Stimulated activated CD4-positive, alpha-beta T cell treated with anti-CD3 and anti-CD28 coated beads, TNF-alpha, amount 100 ng/mL, for 1 hour (primary cell): ENCODE data around the gene PAH.

Source experiments
- DNase-seq, 3 donors: peaks; one replicate each; pipeline ENCODE4 v3.0.0-alpha.2; 2020; ENCODE audit warnings: low read depth in 3 of 3, low spot score in 1 of 3

Gene PAH

DNA sequence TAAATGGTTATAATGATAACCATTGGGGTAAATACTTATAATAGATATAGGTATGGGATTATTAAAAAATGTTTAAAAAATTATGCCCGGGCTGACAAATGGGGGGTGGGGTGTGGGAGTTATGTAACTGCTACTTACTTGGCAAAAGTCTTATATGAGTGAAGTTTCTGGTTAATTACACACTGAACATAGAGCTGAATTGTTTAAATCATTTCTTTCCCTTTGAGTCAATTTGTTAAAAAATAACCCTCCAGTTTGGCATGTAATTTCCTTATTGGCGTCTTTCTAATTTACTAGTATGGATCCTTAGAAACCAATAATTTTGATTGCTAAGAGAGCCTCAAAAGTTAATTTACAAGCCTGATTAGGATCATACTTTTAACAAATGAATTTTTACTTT is 16.7 kb downstream of the PAH start:
- DNase-seq = no peak

DNA sequence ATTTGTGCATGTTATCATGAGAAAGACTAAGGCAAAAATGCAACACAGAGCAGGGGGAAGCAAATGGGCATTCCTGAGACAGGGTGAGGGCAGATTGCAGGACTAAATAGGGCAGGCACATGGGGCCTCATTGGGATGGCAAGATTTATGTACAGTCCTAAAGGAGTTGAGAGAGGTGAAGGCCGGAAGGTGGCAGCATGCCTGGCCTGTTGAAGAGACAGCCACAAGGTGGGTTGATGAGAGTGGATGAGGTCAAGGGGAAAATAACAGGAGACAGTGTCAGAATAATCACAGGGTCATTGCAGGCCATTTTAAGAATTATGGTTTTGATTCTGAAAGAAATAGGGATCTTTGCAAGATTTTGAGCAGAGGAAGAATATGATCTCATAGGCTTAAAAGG is 21.0 kb downstream of the PAH start:
- no peak for DNase-seq

DNA sequence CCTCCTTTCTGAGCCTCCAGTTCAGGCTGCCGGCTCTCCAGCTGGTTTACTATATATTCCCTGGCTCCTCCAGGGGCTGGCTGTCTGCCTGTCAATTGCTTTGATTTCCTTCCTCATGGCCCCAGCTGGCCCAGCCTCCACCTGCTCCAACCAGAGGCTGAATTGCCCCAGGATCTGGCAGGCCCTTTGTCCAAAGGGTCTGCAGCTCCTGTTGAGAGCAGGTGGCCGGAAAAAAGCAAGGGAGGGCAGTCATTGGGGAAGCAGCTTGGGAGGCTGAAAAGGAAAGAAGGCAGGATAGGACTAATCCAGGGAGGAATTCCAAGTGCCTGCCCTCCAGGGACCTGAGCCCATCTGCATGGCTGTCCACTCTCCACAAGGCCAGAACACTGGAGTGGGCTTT is 25.3 kb downstream of the PAH start:
- no peak for DNase-seq

DNA sequence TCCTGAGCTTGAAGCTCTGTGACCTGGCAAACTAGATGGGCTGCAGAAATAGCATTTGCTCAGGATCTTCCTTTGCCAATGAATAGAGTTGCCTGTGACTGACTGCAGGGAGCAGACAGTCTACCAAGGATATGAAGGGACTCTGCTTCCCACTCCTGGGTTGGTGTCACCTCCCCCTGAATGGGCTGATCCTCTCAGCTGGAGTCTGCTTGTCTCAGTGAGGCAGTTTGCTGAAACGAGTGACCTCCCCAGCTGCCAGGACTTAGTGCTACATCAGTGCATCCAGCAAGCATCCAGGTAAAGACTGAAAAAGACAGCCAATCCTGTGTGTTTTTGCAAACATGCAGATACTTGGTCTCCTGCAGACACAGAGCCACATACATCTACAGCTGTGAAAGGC is 28.5 kb downstream of the PAH start:
- no peak for DNase-seq

DNA sequence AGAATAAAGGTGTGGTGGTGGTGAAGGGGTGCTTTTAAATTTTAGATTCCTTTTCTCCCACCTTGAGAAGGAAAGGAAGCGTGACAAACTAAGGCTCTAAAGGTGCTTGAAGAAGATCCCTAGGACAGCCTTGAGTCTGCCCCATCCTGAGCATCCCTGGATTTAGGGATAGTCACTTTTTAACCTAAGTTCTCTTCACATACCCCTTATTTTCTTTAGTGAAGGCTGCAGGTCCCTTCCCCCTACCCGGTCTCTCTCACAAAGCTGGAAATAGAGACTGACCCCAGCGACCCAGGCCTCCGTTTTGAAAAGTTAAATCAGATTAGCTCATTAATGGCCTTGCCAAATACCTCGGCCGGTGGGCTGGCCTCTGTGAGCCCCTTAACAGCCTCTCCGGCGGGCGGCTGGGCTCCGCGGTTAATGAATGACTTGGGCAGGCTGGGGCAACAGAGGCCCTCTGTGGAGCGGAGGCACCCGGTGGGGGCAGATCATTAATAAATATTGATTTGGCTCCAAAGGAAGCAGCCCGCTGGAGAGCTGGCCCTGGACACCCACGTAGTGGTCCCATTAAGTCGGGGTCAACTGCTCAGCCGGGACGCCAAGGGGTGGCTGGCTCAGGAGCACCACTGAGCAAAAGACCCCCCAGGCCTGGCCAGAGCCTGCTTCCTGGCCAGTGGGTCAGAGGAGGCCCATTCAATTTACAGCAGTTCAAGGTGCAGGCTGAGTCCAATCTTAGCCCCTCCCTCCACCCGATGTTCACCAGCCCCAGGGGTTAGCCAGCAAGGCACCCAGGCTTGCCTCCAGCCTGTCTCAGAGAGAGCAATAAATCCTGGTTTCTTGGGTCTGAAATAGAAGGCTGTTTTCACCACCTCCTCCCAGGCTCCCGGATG is 31.8 kb downstream of the PAH start:
- DNase-seq = no peak

DNA sequence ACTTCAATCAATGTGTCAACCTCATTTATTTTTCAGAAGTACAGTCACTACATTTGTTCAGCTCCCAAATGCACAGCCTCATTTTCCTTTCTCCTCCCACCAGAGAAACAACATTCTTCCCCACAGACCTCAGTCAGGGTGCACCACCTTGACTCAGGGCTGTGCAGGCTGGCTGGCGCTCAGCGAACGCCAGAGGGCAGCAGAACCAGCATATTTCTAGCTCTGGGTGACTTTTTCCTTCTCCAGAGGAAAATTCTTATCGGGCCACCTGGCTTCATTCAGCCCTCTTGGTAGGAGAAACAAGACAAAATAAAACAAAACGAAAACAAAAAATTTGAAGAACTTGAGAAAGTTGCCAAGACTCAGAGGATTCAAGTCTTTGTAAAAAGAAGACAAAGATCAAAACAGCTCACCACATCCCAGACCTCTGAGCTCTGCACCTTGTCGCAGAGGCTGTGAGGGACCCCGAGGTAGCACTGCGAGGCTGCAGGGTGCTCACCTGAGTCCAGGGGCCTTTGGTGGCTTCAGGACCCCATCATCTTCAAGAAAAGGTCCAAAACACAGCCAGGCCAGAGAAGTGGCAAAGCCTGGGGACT is 33.7 kb downstream of the PAH start:
- peak in 1 of 3 donors; percentile 24 for DNase-seq

DNA sequence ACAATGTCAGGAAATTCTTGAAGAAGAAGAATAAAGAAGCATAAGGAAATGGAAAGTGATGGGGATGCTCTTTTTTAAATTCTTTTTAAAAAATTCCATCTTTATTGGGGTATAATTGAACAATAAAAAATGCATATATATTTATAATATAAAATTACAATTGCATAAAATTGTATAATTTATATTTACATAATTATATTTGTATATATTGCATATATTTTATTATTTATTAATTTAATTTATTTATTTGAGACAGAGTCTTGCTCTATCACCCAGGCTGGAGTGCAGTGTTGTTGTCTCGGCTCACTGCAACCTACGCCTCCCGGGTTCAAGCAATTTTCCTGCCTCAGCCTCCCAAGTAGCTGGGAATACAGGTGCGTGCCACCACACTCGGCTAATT is 36.3 kb downstream of the PAH start:
- DNase-seq = no peak

DNA sequence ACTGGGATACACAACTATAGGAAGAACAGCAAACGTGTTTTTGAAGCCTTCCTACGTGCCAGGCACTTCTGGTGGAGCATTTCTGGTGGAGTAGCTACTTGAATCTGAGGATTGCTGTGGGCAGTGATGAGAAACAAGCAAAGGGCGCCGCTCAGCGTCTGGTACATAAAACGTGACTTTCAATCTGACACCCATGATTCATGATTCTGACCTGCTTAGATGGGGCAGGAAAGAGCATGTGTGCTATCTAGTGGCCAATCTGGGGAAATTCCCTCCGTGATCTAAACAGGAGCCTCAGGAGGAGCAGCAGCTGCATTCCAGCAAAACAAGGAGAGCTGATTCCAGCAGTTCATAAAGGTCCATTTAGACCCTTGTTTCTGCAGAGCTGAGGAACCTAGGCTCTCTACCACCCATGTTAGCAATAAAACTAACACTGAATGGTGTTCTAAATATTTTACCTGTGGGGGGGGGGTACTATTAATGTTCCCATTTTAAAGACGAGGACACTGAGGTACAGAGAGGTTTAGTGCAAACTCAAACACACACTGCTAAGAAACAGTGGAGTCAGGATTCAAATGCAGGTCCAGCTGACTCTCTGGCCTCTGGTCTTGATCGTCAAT is 37.8 kb downstream of the PAH start:
- DNase-seq = no peak

DNA sequence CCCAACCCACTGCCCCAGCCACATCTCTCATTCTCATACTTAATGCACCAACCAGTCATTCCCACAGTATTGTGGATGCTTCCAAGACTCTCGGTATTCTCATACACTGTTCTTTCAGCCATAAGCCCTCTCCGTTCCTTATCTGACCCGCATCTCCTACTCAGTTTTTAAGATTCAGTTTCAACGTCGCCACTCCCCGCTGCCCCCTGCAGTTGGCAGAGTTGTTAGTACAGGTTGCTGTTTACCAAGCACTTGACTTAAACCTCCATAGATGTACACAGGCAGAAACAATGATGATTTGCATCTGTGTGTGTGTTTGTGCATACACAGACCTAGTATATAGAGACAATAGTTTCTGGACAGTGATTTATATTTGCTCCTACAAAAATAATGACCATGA is 40.2 kb downstream of the PAH start:
- DNase-seq = no peak

DNA sequence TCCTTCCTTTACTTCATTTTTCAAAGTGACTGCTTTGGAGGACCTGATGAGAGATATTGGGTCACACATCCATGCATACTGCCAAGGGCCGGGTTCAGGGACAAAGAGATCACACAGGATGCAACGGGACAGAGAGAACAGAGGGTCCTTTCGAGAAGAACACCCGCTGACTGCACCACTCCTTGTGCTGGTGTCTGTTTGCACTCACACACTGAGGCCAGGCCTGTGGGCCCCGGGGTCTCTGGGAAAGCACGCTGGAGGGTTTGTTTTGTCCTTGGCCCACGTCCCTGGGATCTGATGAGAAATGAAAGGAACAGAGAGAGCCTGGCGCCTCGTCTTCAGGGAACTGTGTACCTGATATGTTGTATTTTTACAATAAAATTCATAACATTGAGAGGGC is 42.2 kb downstream of the PAH start:
- no peak for DNase-seq

DNA sequence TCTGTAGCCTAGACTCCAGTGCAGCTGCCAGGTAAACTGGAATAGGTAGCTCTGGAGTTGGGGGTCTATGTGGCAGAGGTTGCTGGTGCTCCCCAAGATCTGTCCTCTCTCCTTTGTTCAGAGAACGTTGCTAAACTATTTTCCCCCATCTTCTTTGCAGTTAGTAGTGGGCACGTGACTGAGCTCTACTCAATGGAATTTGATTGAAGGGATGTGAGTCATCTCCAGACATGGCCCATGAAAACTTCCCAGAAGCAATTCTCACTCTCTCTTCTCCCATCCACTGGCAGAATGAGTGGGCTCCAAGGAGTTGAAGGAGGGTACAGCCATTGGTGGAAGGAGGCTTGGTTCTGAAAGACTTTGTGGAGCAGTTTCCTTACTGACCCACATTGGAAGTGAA is 44.0 kb downstream of the PAH start:
- no peak for DNase-seq

DNA sequence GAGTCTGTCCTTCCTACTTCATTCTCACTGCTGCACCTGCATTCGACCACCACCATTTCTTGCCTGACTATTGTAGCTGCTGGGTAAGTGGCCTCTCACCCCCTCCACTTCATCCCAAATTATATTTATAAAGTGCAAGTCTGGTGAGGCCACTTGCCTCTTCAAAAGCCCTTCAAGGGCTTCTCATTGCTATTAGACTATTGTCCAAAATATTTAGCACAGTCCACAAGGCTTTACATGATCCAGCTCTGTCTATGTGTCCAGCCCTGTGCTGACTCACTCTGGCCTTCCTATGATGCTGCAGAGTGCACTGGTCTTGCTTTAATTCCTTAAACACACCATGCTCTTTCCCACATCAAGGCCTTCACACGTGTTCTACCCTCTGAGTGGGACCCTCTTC is 46.0 kb downstream of the PAH start:
- DNase-seq = no peak

DNA sequence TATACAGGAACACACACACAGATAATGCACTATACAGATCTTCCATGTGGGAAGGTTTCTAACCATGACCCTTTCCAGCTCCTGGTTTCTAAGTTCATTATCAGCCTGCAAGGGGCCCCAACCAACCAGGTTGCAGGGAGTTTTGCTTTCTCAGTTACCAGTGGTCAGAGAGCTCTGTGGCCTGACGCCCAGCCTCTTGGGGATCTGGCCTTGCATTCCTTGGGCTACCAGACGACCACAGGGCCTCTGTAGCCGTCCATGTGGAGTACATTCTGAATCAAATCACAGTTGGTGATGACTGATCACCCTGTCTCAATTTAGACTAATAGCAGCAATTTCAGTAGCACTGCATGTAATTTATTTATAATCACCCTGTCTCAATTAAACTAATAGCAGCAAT is 47.5 kb downstream of the PAH start:
- DNase-seq = no peak

DNA sequence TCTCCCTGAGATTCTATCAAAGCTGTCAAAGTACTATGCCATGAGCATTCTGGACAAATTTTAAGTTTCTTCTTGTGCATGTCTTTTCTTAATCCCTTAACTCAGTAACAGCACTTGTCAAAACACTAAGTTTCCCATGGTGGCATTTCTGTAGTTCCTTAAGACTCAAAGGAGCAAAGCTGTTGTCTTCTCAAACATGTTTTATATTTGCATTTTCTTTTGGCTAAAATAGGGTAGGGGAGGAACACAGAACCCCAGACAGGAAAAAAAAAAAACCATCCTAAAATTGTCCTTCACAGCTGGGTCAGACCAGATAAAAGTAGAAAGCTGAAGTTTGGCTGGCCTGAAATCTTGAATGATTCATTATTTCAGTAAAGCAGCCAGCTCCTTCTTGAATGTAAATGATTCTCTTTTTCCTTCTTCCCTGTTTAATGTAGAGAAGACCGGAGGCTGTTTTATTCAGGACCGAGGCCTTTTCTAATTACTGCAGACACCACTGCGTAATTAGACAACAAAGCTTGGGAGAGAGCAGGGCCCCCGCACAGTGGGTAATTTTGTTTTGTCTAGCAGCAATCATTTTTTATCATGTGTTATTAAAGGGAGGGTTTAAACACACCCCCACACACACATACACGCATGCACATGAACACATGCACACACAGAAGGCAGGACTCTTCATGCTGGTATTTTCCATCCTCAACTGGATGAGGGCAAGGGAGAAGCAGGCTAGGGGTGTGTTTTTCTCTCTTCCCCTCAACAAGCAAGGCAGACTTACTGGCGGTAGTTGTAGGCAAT is 51.0 kb downstream of the PAH start:
- DNase-seq = no peak

DNA sequence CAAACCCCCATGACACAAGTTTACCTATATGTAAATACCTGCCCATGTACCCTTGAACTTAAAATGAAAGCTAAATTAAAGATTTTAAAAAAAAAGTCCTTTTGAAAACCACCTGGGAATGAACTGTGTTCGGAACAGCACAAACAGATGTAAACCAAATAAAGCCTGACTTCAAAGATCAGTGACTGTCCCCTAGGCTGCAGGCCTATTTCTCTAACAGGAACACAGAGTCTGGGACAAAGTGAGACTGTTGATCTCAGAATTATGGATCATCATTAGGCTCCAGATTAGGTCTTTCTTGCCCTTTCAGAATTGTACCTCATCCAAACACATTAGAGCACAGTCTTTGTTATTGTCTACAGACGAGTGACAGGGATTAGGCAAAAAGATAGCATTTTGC is 54.6 kb downstream of the PAH start:
- no peak for DNase-seq

DNA sequence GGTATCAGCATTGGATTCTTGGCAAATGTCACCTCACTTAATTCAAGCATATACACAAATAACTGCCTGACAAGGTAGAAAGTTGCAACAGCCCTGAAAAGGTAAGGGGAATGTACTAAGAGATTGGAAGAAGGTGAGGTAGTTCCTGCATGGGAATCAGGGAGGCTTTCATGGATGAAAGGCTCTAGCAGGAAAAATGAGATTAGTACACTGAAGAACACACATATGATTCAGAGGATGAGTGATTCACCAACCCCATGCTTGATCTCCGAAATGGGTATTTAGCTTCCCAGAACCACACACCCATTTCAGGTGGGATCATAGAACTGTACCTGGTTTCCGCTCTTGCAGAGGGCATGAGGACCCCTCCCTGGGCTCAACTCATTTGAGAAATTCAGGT is 65.8 kb downstream of the PAH start:
- DNase-seq = no peak

DNA sequence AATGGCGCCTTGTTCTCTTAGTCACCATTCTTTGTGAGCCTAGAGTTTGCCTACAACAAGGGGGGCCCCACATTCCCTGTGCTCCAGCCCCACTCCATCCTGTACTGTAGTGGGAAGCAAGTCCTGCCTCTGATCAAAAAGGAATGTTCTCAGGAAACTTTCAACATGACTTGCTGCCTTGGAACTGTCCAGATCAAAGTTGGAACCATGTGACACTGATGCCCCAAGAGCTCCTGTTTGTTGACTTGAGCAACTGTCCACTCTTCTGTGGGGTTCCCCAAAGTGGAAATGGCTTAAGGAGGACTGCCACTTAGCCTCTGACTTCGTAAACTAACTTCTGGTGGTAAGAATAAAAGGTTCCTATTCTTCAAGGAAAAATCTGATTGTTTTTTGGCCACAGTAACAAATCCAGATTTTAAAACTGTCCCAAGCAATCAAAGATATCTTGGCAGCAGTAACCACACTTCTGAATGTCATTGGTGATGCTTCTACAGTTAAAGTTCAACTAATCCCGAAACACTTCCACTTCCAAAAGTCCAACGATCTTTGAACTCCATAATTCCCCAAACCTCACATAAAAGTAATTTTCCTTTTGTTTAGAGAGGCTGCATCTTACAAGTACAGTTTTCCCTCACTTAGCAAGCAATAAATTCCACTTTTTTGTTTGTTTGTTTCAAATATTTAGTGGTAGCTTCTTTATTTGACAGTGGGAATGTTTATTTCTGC is 67.2 kb downstream of the PAH start:
- DNase-seq = no peak

DNA sequence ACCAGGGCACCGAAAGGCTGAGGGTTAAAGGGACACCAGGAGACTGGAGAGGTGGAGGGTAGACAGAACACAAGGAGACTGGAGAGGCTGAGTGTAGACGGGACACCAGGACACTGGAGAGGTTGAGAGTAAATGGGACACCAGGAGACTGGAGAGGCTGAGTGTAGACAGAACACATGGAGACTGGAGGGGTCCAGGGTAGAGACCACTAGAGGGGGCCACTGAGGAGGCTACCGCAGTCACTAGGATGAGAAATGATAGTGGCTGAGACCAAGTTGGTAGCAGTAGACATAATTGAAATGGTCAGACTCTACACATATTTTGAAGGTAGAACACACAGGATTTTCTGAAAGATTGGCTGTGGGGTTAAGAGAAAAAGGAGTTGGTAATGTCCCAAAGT is 68.2 kb downstream of the PAH start:
- DNase-seq = no peak

DNA sequence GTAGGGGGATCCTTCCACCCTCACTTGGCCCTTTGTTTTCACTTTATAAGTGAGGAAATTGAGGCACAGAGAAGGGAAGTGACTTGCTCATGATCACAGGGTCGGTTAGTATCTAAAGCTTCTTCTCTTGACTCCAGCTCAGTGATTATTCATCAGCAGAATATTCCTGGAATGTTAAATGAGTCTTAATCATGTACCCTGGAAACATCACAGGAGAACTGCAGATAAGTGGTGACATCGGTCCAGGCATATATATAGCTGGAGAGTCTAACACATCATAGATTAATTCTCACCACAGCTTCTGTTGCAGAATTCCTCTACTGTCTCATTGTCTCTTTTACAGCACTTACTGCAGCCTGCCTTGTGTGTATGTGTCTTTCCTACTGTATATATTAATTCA is 69.9 kb downstream of the PAH start:
- no peak for DNase-seq

DNA sequence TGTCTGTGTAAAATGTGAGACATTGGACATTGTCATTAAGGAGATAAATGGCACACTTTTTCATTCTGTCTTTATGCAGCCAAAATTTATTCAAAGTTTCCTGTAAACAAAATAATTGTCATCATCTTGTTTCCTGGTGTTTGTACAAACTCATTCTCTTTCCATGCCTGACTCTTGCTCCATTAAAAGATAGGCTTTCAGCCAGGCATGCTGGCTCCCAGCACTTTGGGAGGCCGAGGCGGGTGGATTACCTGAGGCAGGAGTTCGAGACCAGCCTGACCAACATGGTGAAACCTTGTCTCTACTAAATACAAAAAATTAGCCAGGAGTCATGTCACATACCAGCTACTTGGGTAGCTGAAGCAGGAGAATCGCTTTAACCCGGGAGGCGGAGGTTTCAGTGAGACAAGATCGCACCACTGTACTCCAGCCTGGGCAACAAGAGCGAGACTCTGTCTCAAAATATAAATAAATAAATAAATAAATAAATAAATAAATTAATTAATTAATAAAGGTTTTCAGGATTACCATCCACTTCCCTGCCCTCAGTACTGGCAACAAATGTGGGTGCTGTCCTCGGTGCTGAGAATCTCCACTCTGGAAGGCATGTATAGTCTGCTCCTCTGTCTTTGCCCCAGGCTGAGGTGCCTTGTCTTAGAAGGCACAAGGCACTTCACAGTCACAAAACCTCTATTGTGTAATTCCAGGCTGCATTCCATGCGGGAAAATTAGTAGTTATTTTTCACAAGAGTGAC is 83.2 kb downstream of the PAH start:
- DNase-seq = no peak
